HEK293T (cell line): ENCODE data around the gene RPL7L1.

ENCODE experiments used
- CTCF ChIA-PET: fragments of 350-600 bp; formaldehyde crosslinking; extraction: SDS; loops from one replicate; lab custom pipeline; 2021; ENCODE audit warnings: antibody characterized with exemption, inconsistent platforms; lab: Yijun Ruan, JAX
- POLR2A ChIA-PET: fragments of 350-600 bp; formaldehyde crosslinking; extraction: SDS; loops from one replicate; lab custom pipeline; 2020; ENCODE audit warnings: antibody characterized with exemption, inconsistent platforms; lab: Yijun Ruan, JAX
- DNase-seq: peaks from one replicate; pipeline ENCODE4 v3.0.0; 2012; ENCODE audit warnings: mixed read lengths; ENCODE audit errors: extremely low spot score
- ARNT ChIP-seq: fragments of 450-650 bp; IDR thresholded peaks from 2 replicates; pipeline ENCODE4 v1.6.1; 2017; ENCODE audit warnings: mild to moderate bottlenecking
- BHLHE40 ChIP-seq: fragments of 450-650 bp; IDR thresholded peaks from 2 replicates; pipeline ENCODE4 v1.6.1; 2016; ENCODE audit warnings: mild to moderate bottlenecking, moderate library complexity, borderline replicate concordance
- CTBP1 ChIP-seq: fragments of 450-650 bp; IDR thresholded peaks from 2 replicates; pipeline ENCODE4 v1.6.1; 2016; ENCODE audit warnings: borderline replicate concordance
- ELF4 ChIP-seq: fragments of 450-650 bp; IDR thresholded peaks from 2 replicates; pipeline ENCODE4 v1.6.1; 2017; ENCODE audit warnings: antibody characterized with exemption
- FOXA1 ChIP-seq: fragments of 450-650 bp; IDR thresholded peaks from 2 replicates; pipeline ENCODE4 v1.6.1; 2016; ENCODE audit warnings: mild to moderate bottlenecking
- FOXK2 ChIP-seq: fragments of 450-650 bp; IDR thresholded peaks from 2 replicates; pipeline ENCODE4 v1.6.1; 2016; ENCODE audit warnings: mild to moderate bottlenecking
- FOXM1 ChIP-seq: fragments of 450-650 bp; IDR thresholded peaks from 2 replicates; pipeline ENCODE4 v1.6.1; 2017; ENCODE audit warnings: mild to moderate bottlenecking, borderline replicate concordance
- HDGF ChIP-seq: fragments of 450-650 bp; IDR thresholded peaks from 2 replicates; pipeline ENCODE4 v1.6.1; 2017; ENCODE audit warnings: antibody characterized with exemption, borderline replicate concordance
- L3MBTL2 ChIP-seq: fragments of 450-650 bp; conservative IDR thresholded peaks from 2 replicates; pipeline ENCODE4 v1.6.1; 2016; ENCODE audit warnings: mild to moderate bottlenecking
- LEF1 ChIP-seq: fragments of 450-650 bp; IDR thresholded peaks from 2 replicates; pipeline ENCODE4 v1.6.1; 2017; ENCODE audit warnings: mild to moderate bottlenecking, borderline replicate concordance
- NFRKB ChIP-seq: fragments of 450-650 bp; IDR thresholded peaks from 2 replicates; pipeline ENCODE4 v1.6.1; 2016; ENCODE audit warnings: mild to moderate bottlenecking, moderate library complexity
- PKNOX1 ChIP-seq: fragments of 450-650 bp; IDR thresholded peaks from 2 replicates; pipeline ENCODE4 v1.6.1; 2016
- SP1 ChIP-seq: fragments of 450-650 bp; IDR thresholded peaks from 2 replicates; pipeline ENCODE4 v1.6.1; 2017
- SUZ12 ChIP-seq: fragments of 450-650 bp; IDR thresholded peaks from 2 replicates; pipeline ENCODE4 v1.6.1; 2016; ENCODE audit warnings: mild to moderate bottlenecking
- TARDBP ChIP-seq: fragments of 450-650 bp; IDR thresholded peaks from 2 replicates; pipeline ENCODE4 v1.6.1; 2016
- ZNF384 ChIP-seq: fragments of 450-650 bp; IDR thresholded peaks from 2 replicates; pipeline ENCODE4 v1.6.1; 2016

The RPL7L1 gene

GRCh38 chr6:42933205-42933604, 53.8 kb downstream of the RPL7L1 start:
- DNase-seq = no peak
- ChIA-PET CTCF (no interaction called here), POLR2A (interaction anchor here (1.5 kb wide), 1 partner anchor 51 kb away, joined by 3 read pairs; the partner anchor contains the start of gene PPP2R5D)
- TF ChIP-seq PKNOX1 = no peak
- TF ChIP-seq SUZ12 = no peak
- TF ChIP-seq FOXM1 = no peak
- no peak for TF ChIP-seq CTBP1
- no peak for TF ChIP-seq SP1
- no peak for TF ChIP-seq TARDBP

- CTCF ChIA-PET = no interaction called here
- POLR2A ChIA-PET = no interaction called here
- no peak for DNase-seq
- no peak for TF ChIP-seq SP1
- TF ChIP-seq FOXM1 = no peak
- no peak for TF ChIP-seq PKNOX1
- no peak for TF ChIP-seq HDGF
- no peak for TF ChIP-seq BHLHE40
- no peak for TF ChIP-seq L3MBTL2
- no peak for TF ChIP-seq FOXK2
- no peak for TF ChIP-seq ARNT
- TF ChIP-seq NFRKB = no peak
- TF ChIP-seq CTBP1 = no peak
- TF ChIP-seq ZNF384 = no peak
- TF ChIP-seq ELF4 = no peak
- no peak for TF ChIP-seq TARDBP
- TF ChIP-seq FOXA1 = no peak
- TF ChIP-seq SUZ12 = no peak
- TF ChIP-seq LEF1 = no peak
Measured at GRCh38 chr6:42935322-42935721, 55.9 kb downstream of the RPL7L1 start.

- no peak for TF ChIP-seq CTBP1
- TF ChIP-seq L3MBTL2 = no peak
- TF ChIP-seq ARNT = no peak
- ChIA-PET CTCF (no interaction called here), POLR2A (no interaction called here)
- DNase-seq = no peak
Measured at GRCh38 chr6:42936398-42936797, 57.0 kb downstream of the RPL7L1 start.

- no peak for DNase-seq
- TF ChIP-seq FOXK2 = no peak
- no peak for TF ChIP-seq CTBP1
- TF ChIP-seq NFRKB = no peak
- ChIA-PET POLR2A (interaction anchor here (0.9 kb wide), 1 partner anchor 46 kb away, joined by 5 read pairs; no protein-coding TSS in a partner anchor), CTCF (no interaction called here)
Measured at GRCh38 chr6:42937548-42938427, 58.4 kb downstream of the RPL7L1 start.

- DNase-seq = no peak
- ChIA-PET CTCF (no interaction called here), POLR2A (interaction anchor here (0.8 to 3.1 kb wide), 2 partner anchors 9 to 40 kb away, joined by 3 to 31 read pairs; partner anchors contain the start of genes CNPY3 and PEX6)
- TF ChIP-seq SP1 = no peak
- no peak for TF ChIP-seq SUZ12
- no peak for TF ChIP-seq ZNF384
- no peak for TF ChIP-seq L3MBTL2
- TF ChIP-seq BHLHE40 = no peak
- no peak for TF ChIP-seq CTBP1
- TF ChIP-seq HDGF = no peak
- no peak for TF ChIP-seq LEF1
- TF ChIP-seq ELF4 = no peak
- TF ChIP-seq FOXA1 = no peak
- TF ChIP-seq FOXK2 = no peak
- TF ChIP-seq TARDBP = no peak
- TF ChIP-seq FOXM1 = no peak
- TF ChIP-seq NFRKB = no peak
- TF ChIP-seq PKNOX1 = no peak
- TF ChIP-seq ARNT = no peak
Measured at GRCh38 chr6:42938428-42938796, 59.0 kb downstream of the RPL7L1 start.

GRCh38 chr6:42938987-42939809, 59.8 kb downstream of the RPL7L1 start:
- ChIA-PET CTCF (no interaction called here), POLR2A (interaction anchor here (0.8 to 3.1 kb wide), 2 partner anchors 10 to 39 kb away, joined by 3 to 31 read pairs; partner anchors contain the start of genes CNPY3 and PEX6)
- TF ChIP-seq CTBP1 = no peak
- no peak for TF ChIP-seq ARNT
- no peak for TF ChIP-seq FOXM1
- TF ChIP-seq ZNF384 = no peak
- TF ChIP-seq LEF1 = no peak
- no peak for TF ChIP-seq NFRKB
- no peak for TF ChIP-seq SP1
- no peak for TF ChIP-seq TARDBP
- TF ChIP-seq HDGF = no peak
- no peak for TF ChIP-seq ELF4
- no peak for TF ChIP-seq FOXK2
- no peak for TF ChIP-seq PKNOX1
- TF ChIP-seq SUZ12 = no peak
- no peak for TF ChIP-seq BHLHE40
- TF ChIP-seq FOXA1 = no peak
- no peak for TF ChIP-seq L3MBTL2
- DNase-seq = no peak
